ENCODE data around the gene RNU6-1.

Gene RNU6-1

DNA sequence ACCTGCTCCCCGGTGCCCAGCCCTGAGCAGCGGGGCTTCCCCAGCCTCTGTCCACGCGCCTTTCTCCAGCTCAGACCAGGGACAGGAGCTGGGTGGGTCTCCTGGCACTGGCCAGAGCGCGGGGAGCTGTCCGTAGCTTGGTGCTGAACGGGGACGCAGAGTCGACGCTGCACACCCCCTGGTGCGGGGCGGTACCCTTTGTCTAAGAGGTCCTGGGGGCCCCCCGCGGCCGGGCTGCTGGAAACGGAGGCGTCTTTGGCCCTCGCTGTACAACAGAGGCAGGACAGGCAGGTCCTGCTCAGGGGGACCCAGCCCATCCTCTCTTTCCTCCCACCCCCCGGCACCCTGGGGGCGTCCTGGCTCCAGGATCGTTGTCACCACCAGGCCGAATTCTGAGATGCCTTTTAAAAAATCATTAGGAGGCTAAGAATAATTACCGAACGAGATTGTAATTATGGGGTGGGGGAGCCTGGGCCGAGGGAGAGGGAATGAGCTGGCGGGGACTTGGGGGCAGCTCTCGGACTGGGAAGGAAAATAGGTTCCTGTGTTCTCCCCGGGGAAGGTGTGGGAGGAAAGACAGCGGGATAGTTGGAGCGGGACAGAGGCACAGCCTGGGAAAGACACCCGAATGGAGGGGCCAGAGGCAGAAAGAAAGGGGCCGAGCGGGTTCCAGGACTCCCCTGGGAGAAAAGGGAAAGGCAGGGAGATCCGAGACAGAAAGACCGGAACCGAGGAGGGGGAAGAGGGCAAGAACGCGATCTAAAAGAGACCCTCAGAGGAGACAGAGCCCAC, 18.7 kb downstream of the RNU6-1 start:
- DNase-seq: peak; percentile 48

DNA sequence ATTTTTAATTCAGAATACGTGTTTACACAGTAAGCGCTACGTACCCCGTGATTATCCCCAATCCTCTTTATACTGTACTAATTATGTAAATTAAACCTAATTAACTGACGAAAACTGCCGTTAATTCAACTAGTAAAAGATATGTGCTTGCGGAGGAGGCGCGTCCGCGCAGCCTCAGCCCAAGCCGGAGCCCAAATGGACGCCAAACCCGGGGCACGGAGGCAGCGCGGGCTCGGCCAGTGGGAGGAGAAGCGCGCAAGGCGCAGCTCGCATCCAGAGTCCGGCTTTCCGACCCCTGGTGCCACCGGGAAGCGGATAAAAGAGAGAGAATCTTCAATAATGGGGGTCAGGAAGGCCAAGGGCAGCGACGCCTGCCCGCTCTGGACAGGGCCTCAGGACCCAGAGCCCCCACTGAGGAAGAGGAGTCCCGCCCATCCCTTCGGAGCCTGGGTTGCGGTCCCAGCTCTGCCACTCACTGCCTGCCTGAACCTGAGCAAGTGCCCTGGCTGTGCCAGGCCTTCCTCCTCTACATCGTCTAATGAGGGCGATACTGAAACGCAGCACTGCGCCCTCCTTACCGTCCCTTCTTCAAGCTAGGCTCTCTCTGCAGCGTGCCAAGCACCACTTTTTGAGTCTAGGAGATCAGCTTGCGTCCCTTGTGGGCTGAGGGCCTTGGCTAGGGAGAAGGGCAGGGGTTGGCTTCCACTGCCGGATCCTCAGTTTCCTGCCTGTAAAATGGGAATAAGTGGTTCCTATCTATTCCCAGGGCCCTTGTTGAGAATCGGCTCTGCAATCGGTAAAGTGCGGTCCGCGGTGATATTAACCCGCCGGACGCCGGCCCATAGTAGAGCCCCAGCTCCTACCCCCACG, 19.5 kb downstream of the RNU6-1 start:
- no peak for DNase-seq

- no peak for DNase-seq
These were observed 20.2 kb downstream of the RNU6-1 start for GRCh38 chr15:67819636-67820035.

GRCh38 chr15:67818464-67818863, 21.4 kb downstream of the RNU6-1 start:
- DNase-seq: no peak

GRCh38 chr15:67816668-67817067, 23.2 kb downstream of the RNU6-1 start:
- DNase-seq: no peak

- DNase-seq: no peak
These were observed 24.7 kb downstream of the RNU6-1 start for GRCh38 chr15:67815036-67815592.

DNA sequence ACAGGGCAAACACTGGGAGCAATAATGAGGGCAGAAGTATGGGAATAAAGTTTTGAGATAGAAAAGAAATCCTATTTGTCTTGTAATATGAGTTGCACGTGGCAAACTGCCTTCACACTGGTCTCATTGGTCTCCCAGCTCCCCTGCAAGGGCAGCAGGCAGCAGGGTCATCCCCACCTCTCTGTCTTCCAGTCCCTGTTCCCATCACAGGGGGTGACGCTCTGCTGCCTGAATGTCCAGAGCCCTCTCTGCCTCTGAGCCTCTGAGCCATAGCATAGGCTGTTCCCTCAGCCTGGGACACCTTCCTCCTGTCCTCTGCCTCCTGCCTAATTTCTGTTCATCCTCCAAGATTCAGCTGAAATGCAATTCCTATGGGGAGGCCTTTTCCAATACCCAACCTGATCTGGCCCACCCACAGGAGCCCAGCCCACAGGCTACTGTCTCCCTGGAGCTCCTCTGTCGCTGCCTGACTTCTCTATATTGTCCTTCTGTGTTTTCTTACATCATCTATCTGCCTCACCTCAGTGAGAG, 26.7 kb downstream of the RNU6-1 start:
- no peak for DNase-seq

DNA sequence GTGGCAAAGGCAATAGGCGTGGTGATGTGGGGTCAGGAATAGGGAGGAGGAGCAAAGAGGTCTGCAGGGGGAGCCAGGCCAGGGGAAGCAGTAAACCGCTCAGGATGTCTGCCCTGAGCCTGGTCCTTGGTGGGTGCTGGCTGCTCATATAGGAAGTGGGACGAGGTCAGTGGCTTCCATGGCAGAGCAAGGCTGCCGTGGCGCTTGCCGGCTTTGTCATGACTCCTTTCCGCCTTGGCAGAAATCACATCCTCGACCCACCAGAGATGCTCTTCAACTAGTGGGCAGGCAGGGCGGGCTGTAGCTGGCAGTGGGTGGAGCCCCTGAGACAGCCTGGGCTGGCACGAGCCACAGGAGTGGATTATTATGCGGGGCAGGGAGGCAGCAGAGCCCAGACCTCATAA, 27.6 kb downstream of the RNU6-1 start:
- DNase-seq: no peak

DNA sequence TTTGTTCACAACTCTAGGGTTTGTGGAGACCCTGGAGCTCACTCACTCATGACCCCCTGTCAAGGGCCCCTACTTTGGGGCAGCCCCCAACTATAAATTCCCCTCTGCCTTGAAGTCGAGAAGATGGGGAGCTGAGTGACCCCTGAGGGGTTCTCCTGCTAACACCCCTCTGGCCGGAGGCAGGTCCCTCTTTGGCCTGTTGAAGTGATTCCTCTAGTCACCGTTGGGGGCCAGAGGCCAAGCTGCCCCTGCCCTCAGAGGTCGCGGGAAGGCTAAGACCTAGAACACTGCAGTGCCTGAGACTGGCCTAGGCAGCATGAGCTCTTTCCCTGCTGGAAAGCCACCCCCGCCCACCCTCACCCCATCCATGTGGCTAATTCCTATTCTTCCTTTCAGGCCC, 30.0 kb downstream of the RNU6-1 start:
- no peak for DNase-seq

DNA sequence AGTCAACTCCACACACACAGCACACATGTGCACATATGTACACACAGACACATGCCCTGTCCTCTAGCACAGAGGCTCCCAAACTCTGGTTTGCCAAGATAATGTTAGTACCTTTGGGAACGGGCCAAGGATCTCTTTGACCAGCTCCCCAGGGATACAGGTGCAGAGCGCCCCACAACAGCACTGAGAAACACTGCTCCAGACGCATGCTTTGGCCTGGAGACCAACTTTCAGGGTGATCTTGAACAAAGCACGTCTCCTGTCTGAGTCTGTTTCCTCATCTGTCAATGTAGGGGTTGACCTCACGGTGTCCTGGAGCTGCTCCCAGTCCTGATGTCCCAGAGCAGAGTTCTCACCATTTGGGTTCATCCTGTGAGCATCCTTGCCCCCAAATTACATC, 30.4 kb downstream of the RNU6-1 start:
- no peak for DNase-seq

DNA sequence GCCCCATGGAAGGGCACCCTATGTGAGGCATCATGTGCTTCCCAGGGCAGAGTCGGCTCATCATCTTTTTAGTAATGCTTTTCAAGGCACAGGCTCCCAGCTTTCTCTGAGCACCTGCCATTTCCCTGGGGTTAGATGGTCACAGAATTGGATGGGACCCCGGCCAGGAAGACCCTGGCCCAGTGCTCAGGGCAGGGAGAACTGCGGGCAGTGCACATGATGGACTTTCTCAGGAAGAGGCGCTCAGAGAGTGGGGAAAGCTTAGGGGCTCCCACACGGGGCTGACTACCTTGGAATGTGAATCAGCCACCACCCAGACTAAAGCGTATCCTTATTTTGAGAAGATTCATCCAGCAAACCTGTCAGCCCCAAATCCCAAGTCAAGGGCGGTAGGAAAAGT, 31.0 kb downstream of the RNU6-1 start:
- DNase-seq: no peak

DNA sequence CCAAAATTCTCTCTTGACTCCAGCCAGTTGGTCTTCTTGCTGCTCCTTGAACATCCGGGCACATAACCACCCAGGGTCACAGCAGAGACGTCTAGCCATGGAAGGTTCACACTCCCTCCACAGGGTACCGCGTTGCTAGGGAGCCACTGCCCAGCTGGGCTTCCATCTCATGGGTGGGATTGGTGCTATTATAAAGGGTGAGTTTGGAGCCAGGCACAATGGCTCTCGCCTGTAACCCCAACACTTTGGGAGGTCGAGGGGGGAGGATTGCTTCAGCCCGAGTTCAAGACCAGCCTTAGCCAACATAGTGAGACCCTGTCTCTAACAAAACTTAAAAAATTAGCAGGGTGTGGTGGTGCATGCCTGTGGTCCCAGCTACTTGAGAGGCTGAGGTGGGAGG, 32.0 kb downstream of the RNU6-1 start:
- no peak for DNase-seq

GRCh38 chr15:67807141-67807540, 32.7 kb downstream of the RNU6-1 start:
- DNase-seq: no peak

GRCh38 chr15:67806536-67806935, 33.3 kb downstream of the RNU6-1 start:
- no peak for DNase-seq

DNA sequence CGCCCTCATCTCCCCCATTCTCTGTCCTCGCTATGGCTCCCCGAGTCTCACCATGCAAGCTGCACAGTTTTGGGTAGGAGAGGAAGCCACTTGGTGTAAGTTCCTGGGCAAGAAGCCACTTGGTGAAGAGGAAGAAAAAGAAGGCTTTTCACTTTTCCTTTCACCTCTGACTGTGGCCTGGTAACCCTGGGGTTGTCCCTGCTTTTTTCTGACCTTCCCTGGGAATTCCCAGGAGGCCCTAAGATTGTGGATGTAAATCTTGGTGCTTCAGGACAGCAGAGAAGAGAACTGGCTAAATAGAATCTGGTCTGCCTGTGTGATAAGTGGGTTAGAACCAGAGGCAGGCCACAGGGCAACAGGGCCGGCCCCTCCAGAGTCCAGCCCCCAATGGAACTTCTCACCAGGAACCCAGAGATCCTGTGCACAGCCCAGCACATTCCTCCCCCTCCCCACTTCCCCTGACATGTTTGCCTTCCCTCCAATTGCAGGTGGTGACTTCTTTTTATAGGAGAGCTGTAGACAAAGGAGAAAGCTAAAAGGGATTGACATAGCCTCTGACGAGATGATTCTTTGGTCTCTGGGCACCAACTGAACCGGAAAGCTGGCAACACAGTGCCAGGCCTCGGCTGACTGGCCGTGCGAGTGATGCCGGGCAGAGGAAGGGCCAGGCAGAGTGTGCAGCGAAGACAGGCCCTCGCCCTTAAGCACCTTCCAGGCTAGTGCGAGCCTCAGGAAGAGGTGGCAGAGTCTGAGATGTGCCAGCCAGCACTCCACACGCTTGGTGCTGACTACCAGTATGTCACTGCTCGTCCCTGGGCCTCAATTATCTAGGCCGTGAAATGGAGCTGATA, 34.0 kb downstream of the RNU6-1 start:
- no peak for DNase-seq

DNA sequence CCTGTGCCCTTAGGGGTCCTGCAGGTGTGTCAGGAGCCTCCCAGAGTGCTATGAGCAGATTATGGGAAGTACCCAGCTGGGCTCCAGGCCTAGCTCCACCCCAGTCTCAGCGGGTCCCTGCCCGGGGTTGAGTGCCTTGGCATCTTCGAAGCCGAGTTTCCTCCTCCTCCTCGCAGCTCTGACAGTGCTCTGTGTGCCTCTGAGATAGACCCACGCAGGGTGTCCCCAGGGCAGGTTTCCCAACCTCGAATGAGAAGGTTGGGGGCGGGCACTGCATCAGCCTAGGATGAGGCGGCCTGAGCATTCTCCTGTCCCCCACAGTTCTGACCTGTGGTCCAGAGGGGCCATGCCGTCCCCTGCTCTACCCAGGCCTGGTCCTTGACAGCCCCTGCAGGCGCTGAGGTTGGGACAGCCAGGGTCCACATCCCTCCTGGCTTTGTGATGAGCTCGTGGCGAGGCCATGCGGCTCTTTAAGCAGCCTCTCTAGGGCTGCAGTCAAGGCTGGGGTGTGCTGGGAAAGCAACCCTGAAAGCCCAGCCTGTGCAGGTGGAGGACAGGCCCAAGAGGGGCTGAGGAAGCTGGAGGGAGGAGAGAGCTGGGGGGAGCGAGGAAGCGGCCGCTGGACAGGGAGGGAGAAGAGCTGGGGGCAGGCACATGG, 34.7 kb downstream of the RNU6-1 start:
- no peak for DNase-seq

DNA sequence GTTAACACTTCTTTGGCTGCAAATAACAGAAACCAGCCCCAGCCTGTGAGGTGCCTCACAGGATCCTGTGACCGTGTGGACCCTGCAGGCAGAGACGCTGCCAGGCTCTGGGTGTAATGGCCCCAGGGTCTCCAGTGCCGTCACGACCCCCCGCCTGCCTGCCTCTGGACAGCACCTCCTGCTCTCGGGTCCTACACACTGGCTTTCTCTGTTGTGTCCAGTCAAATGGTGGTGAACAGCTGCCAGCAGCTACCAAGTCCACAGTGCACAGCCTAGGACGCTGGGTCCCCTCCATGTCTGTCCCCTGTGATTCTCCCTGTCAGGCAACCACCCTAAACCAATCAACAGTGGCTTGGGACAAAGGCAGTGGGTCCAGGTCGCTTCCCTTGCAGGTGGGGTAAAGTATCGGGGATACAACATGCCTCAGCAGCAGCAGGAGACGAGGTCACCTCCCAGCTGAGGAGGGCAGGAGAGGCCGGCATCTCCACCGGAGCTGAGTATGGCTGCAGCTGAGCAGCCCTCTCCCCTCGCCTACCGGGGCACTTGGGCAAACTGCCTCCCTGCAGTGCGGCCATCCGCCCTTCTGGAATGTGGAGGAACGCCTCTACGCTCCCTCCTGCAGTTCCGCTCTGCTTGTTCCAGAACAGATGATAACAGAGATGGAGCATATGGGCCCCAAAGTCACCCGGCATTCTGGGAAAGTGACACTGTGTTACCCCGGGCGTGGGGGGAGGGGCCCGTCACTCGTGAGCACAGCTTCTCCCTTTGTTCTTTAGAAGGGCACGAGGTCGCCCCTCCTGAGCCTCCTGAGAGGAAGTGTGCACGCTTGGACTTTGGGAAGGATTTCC, 35.6 kb downstream of the RNU6-1 start:
- no peak for DNase-seq

DNA sequence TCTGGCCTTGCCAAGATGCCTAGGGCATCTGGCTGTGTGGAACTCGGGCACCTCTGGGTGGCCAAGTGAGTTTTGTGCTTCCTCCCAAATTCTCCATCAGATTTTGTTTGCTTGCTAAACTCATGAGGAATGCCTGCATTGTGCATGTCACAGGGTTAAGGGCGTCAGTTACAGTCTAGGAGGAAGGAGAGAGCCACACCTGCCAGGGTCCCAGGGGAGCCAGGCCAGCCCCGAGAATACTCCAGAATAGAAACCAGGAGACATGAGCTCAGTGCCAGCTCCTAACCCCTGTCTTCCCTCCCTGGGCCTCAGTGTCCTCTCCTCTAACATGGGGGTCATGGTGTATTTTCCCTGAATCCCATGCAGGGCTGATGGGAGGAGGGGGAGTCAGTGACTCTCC, 36.5 kb downstream of the RNU6-1 start:
- no peak for DNase-seq

- DNase-seq: no peak
These were observed 37.6 kb downstream of the RNU6-1 start for GRCh38 chr15:67801926-67802914.

DNA sequence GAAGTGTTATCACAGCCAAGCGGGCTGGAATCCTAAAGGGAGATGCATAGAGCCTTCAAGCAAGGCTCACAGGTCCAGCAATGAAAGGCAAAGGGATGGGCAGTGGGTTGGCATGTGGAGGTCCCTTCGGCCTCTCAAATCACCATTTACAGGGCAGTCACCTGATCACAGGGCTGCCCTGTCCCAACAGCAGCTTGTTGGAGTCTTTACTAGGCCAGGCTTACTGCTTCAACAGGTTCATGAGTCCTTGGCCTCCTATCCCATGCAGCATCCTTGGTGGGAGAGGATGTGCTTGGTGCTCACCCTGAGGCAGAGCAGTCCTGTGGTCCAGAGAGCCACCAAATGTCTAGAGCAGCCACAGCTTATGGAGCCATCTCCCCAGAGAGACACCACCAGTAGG, 38.7 kb downstream of the RNU6-1 start:
- no peak for DNase-seq
